ENCODE results near the gene LAMC1.

LAMC1 gene

GRCh38 chr1:182996816-182997215 is 26.4 kb upstream of the LAMC1 start:
- Histone ChIP-seq H4K20me1 (ENCODE audit: low read depth, low read length) (no peaks in the 10 kb centered on the region), H3K27me3 (ENCODE audit: low read length) (no peaks in the 10 kb centered on the region), H3K79me2 (ENCODE audit: insufficient read depth, low read length) (no peaks in the 10 kb centered on the region), H2AFZ (ENCODE audit: low read depth, low read length, severe bottlenecking) (no peak overlapping the region), H3K9me3 (ENCODE audit: insufficient read depth, low read length) (no peaks in the 10 kb centered on the region), H3K9ac (ENCODE audit: low read length) (no peak overlapping the region), H3K27ac (ENCODE audit: low read depth, low read length) (no peak overlapping the region), H3K36me3 (ENCODE audit: low read length) (no peaks in the 10 kb centered on the region), H3K9me2 (replicated peaks; ENCODE audit: insufficient read depth, low read length) (no peaks in the 10 kb centered on the region), H3F3A (ENCODE audit: insufficient read depth) (no peaks in the 10 kb centered on the region), H3K4me2 (ENCODE audit: low read depth, low read length, poor library complexity, severe bottlenecking) (no peak overlapping the region), H3K4me3 (ENCODE audit: insufficient read depth, low read length, poor library complexity, severe bottlenecking) (no peak overlapping the region)
- TF ChIP-seq EZH2phosphoT487 (conservative IDR thresholded peaks at IDR 0.05; ENCODE audit: low read length) (no peak), CTCF (IDR thresholded peaks at IDR 0.05; ENCODE audit: insufficient read depth, low read length, poor library complexity, severe bottlenecking) (no peak)

GRCh38 chr1:182998482-182998881 is 24.7 kb upstream of the LAMC1 start:
- H3K9me2 ChIP-seq (replicated peaks; ENCODE audit: insufficient read depth, low read length): no peaks in the 10 kb centered on the region
- TF ChIP-seq EZH2phosphoT487 (conservative IDR thresholded peaks at IDR 0.05; ENCODE audit: low read length): no peak
- no peak for TF ChIP-seq CTCF (IDR thresholded peaks at IDR 0.05; ENCODE audit: insufficient read depth, low read length, poor library complexity, severe bottlenecking)
- no peaks in the 10 kb centered on the region for H3F3A ChIP-seq (ENCODE audit: insufficient read depth)
- no peaks in the 10 kb centered on the region for H4K20me1 ChIP-seq (ENCODE audit: low read depth, low read length)
- no peaks in the 10 kb centered on the region for H3K36me3 ChIP-seq (ENCODE audit: low read length)
- H3K9me3 ChIP-seq (ENCODE audit: insufficient read depth, low read length): no peaks in the 10 kb centered on the region
- no peak overlapping the region for H3K27ac ChIP-seq (ENCODE audit: low read depth, low read length)
- no peak overlapping the region for H3K9ac ChIP-seq (ENCODE audit: low read length)
- no peaks in the 10 kb centered on the region for H3K27me3 ChIP-seq (ENCODE audit: low read length)
- no peaks in the 10 kb centered on the region for H3K79me2 ChIP-seq (ENCODE audit: insufficient read depth, low read length)
- H3K4me3 ChIP-seq (ENCODE audit: insufficient read depth, low read length, poor library complexity, severe bottlenecking): no peak overlapping the region
- H3K4me2 ChIP-seq (ENCODE audit: low read depth, low read length, poor library complexity, severe bottlenecking): no peak overlapping the region
- no peak overlapping the region for H2AFZ ChIP-seq (ENCODE audit: low read depth, low read length, severe bottlenecking)

- no peaks in the 10 kb centered on the region for H3K9me2 ChIP-seq (replicated peaks; ENCODE audit: insufficient read depth, low read length)
- H3K27me3 ChIP-seq (ENCODE audit: low read length): no peaks in the 10 kb centered on the region
- H3K9me3 ChIP-seq (ENCODE audit: insufficient read depth, low read length): no peaks in the 10 kb centered on the region
- TF ChIP-seq EZH2phosphoT487 (conservative IDR thresholded peaks at IDR 0.05; ENCODE audit: low read length) (no peak), CTCF (IDR thresholded peaks at IDR 0.05; ENCODE audit: insufficient read depth, low read length, poor library complexity, severe bottlenecking) (no peak)
- no peaks in the 10 kb centered on the region for H3F3A ChIP-seq (ENCODE audit: insufficient read depth)
- H3K27ac ChIP-seq (ENCODE audit: low read depth, low read length): no peak overlapping the region
- H3K9ac ChIP-seq (ENCODE audit: low read length): no peak overlapping the region
- no peaks in the 10 kb centered on the region for H4K20me1 ChIP-seq (ENCODE audit: low read depth, low read length)
- no peaks in the 10 kb centered on the region for H3K79me2 ChIP-seq (ENCODE audit: insufficient read depth, low read length)
- H3K4me3 ChIP-seq (ENCODE audit: insufficient read depth, low read length, poor library complexity, severe bottlenecking): no peak overlapping the region
- no peak overlapping the region for H3K4me2 ChIP-seq (ENCODE audit: low read depth, low read length, poor library complexity, severe bottlenecking)
- H2AFZ ChIP-seq (ENCODE audit: low read depth, low read length, severe bottlenecking): no peak overlapping the region
- H3K36me3 ChIP-seq (ENCODE audit: low read length): no peaks in the 10 kb centered on the region
Measured at GRCh38 chr1:183000167-183000962, 22.9 kb upstream of the LAMC1 start.
